Subcutaneous preadipocyte (primary cell): ENCODE data around the gene FGF11. TPM values are rescaled to one million over a fixed set of nuclear protein-coding genes. Genes with fewer than 3 reads are reported as not detected.

Experiments used
- total RNA-seq: library from RNA; depleted of rRNA; stranded (reverse); fragments of >200 nt; gene quantifications from 2 replicates; pipeline ENCODE4 v1.2.3, GENCODE V29; 2012

Gene FGF11
- under 0.01 and 0.37 TPM in 2 replicates for total RNA-seq

DNA sequence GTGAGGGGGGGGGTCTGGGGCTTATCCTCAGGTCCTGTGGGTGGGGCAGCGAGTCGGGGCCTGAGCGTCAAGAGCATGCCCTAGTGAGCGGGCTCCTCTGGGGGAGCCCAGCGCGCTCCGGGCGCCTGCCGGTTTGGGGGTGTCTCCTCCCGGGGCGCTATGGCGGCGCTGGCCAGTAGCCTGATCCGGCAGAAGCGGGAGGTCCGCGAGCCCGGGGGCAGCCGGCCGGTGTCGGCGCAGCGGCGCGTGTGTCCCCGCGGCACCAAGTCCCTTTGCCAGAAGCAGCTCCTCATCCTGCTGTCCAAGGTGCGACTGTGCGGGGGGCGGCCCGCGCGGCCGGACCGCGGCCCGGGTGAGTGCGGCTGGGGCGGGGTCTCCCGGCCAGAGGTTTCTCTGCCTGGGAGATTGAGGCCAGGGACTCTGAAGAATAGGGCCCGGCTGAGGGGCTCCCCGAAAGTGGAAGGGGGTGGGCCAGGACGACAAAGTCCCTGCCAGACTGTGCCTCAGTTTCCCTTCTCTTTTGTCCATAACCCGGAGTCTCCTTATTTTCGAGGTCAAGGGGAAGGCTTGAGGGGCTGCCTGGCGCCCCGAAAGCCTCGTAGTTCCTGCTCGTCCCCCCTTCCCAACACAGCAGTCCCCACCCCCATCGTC, at the start of gene FGF11:
TSS of gene FGF11 (plus strand) at position 51 of the 651 bp plus-strand sequence. CDS start at position 160, 109 bp downstream.

DNA sequence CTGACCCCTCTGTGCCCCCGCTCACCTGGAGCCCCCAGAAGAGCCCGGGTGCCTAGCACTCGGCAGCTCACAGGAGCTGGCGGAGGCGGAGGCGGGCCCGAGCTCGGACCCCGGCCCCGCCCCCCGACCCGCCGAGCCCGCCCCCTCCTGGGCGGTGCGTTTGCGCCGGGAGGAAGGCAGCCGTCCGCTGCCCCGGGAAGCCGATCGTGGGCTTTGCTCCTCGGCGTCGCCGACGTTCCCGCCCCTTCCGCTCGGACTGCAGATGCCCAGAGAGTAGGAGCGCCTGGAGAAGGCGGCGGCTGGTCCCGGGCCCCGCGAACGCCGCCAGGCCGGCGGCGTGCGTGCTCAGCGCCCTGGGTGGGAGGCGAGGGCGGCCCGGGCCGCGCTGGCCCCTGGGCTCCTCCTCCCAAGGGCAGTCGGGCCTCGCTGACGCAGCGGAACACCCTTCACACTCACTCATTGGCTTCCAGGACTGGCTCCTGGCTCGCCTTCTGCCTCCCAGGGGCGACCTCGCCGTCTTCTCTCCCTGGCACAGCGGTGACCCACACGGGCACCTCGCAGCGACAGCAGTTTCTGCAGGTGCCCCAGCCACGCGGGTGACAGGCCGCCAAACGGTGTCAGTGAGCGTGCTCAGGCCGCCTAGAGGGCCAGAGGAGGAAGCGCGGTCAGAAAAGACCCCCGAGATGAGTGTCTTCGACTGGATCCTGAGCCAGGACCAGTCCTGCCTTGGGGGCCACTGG, 44.7 kb upstream of the FGF11 start, which contains the start of gene PLSCR3:
TSS of gene PLSCR3 (minus strand) at position 74 of the 740 bp plus-strand sequence. CDS start 415 bp downstream, outside the sequence.

GRCh38 chr17:7403977-7404736, 35.2 kb upstream of the FGF11 start, which contains the start of gene TMEM256:
Gene TMEM256, minus strand, starts transcription at chr17:7404097. Its CDS starts 13 bp downstream, at chr17:7404084.

GRCh38 chr17:7407485-7408251, 31.6 kb upstream of the FGF11 start, which contains the start of gene NLGN2:
Gene NLGN2, plus strand, starts transcription at chr17:7407845. Its CDS starts 411 bp downstream, at chr17:7408256.

DNA sequence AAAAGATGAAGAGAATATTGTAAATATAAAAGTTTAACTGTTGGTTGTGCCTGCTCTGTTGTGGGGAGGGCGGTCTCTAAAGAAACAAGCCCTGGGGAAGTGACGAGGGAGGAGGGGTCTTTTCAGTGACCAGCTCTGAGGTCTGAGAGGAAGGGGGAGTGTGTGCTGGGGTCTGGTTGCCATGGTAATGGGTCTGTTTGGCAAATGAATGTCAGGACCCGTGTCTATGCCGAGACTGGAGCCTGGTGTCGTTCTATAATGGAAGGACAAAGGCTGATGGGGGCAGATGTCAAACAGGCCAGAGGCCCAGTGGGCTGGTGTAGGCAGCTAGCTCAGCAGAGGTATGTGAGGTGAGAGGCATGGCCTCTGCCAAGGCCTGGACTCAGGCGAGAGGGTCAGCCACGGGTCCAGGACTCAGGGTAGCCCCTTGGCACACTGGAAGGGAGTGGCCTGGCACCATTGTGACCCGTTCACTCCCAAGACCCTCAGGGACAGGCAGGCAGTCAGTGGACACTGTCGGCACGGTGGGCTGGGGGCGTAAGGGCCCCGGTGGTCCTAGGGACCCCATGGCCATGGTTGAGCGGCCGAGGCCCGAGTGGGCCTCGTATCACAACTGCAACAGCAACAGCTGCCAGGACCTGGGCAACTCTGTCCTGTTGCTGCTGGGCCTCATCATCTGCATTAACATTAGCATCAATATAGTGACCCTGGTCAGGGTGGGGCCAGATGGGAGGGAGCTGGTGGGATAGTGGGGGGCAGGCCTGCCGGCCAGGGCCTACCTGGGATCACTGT, 19.3 kb upstream of the FGF11 start, which contains the start of gene SPEM1:
TSS of gene SPEM1 (plus strand) at position 506 of the 792 bp plus-strand sequence. CDS start at position 567, 61 bp downstream.

DNA sequence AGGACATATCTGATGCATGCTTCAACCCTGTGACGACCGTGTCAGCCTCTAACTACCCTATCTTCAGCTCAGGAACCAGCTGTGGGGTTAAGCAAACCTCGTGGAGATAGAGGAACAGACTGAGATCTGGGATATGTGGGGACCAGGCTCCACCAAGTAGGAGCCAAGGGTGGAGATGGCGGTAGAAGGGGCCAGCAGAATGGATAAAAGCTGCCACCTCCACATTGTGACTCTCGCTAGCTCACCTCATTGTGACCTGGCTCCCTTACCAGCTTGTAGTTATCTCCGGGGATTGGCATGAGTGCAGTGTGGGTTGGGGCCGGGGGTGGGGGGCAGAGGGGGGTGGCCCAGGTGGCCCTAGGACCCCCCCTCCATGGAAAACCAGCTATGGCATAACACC, 14.0 kb upstream of the FGF11 start, which contains the start of gene SPEM2:
TSS of gene SPEM2 (plus strand) at position 301 of the 400 bp plus-strand sequence. CDS start at position 374, 73 bp downstream.

DNA sequence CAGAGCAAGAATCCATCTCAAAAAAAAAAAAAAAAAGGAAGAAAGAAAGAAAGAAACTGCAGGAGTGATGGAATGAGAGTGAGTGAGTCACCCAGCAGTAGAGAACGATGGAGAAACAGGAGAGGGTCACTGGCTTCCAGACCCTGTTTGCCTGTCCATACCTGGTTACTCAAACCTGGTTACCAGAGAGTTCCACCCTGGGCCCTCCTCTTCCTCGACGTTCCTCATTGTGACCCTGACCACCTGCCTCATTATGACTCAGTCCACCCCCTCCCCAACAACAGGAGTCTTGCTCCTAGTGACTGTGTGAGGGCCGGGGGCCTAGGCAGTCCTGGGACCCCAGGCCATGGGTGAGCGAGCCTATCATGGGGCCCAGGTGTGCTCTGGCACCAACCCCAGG, 10.8 kb upstream of the FGF11 start, which contains the start of gene SPEM3:
TSS of gene SPEM3 (plus strand) at position 301 of the 400 bp plus-strand sequence. CDS start at position 347, 46 bp downstream.

DNA sequence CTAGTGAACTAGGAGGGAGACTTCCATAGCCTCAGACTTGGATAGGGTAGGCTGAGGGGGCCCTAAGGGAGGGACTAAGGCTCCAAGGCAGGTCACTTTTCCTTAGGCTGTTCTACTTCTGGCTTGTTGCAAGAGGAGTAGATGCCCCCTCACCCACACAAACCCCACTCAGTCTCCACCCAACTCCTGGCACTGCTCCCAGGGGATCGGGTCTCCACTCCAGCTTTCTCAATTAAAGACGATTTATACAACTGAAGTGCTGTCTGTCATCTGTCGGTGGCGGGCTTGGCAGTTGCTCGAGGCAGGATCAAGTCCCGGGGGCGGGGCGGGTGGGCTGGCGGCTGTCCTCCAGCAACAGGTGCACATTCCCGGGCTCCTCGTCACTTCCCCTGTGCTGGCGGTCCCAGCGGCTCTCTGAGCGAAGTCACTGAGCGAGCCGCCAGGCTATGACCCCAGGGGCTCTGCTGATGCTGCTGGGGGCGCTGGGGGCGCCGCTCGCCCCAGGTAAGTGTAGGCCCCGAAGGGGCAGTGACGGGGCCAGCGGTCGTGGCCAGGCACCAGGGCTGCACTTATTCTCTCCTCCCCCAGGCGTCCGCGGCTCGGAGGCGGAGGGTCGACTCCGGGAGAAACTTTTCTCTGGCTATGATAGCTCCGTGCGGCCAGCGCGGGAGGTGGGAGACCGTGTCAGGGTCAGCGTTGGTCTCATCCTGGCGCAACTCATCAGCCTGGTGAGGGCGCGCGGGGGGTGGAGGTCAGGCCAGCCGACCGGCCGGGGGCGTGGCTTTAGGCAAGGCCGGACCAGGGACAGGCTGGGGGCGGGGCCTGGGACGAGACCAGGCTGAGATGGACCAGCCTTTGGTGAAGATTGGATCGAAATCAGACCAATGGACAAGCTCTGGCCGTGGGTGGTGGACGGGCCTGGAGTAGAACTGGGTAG, 5.6 kb downstream of the FGF11 start, which contains the start of gene CHRNB1:
TSS of gene CHRNB1 (plus strand) at position 380 of the 937 bp plus-strand sequence. CDS start at position 447, 67 bp downstream.

DNA sequence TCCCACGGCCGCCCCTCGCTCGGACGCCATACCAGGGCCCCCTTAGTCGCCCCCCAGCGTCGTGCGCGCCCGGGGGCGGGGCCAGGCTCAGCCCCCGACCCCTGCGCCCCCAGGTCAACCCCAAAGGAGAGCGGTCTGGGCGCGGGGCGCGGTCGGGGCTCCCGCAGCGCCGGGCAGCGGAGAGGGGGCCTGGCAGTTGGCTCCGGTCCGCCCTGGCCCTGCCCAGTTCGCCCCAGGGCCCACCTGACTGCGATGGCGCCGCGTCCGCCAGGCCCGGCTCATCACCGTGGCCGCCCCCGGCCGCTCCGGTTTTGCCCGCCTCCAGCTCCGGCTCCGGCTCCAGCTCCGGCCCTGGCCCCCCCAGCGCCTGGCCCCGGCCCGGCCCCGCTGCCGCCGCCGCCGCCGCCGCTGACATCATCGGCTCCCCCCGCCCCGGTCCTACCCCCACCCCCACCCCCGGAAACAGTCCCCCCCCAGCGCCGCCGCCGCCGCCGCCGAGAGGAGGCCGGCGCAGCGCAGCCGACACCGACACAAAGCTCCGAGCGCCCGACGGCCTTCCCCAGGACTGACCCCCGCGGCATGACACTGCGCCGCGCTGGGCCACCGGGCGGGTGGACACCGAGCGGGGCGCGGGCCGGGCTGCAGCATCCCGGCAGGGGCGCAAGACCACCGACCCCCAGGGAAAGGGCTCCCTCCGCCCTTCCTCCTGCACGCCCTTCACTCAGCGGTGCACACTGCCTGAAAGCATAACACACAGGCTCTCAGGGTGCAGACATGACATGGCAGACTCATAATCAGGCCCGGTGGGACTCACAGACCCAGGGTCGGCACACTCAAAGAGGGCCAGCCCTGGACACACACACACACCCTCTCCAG, 40.1 kb downstream of the FGF11 start, which contains the start of gene ZBTB4:
TSS of gene ZBTB4 (minus strand) at position 419 of the 876 bp plus-strand sequence. CDS start 12,830 bp downstream, outside the sequence.

DNA sequence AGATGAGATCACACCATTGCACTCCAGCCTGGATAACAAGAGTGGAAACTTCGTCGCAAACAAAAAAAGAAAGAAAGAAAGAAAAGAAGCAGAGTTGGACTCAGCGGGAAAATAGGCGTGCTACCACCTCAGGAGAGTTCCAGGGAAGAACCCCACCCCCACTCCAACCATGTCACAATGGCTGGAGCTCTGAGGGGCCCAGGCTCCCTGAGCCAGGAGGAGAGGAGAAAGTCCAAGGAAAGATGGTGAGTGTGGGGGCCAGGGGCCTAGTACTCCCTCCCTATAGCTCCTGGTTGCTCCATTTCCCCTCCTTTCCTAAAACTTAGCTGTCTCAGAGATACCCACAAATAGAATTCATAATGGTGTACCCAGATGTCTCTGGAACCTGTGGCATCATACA, 42.0 kb downstream of the FGF11 start, which contains the start of gene SLC35G6:
TSS of gene SLC35G6 (plus strand) at position 172 of the 400 bp plus-strand sequence. CDS start at position 243, 71 bp downstream.

GRCh38 chr17:7484067-7484918, 45.0 kb downstream of the FGF11 start, which contains the start of gene POLR2A:
Gene POLR2A, plus strand, starts transcription at chr17:7484366.

Other genes starting within 250 kb of the FGF11 start
- 7.3 and 11.9 TPM in 2 replicates for gene DLG4, start 219.7 kb upstream of the FGF11 start, total RNA-seq
- 194 and 236 TPM in 2 replicates for gene ACADVL, start 219.6 kb upstream of the FGF11 start, total RNA-seq
- gene DVL2, start 205.0 kb upstream of the FGF11 start, total RNA-seq: 63.9 and 93.2 TPM in 2 replicates
- 36.6 and 37.1 TPM in 2 replicates for gene PHF23, start 200.1 kb upstream of the FGF11 start, total RNA-seq
- 110 and 194 TPM in 2 replicates for gene GABARAP, start 197.1 kb upstream of the FGF11 start, total RNA-seq
- gene CTDNEP1, start 187.8 kb upstream of the FGF11 start, total RNA-seq: 28.7 and 40.1 TPM in 2 replicates
- gene ELP5, start 187.3 kb upstream of the FGF11 start, total RNA-seq: 28.9 and 31.2 TPM in 2 replicates
- 0.98 and 2.9 TPM in 2 replicates for gene CLDN7, start 177.0 kb upstream of the FGF11 start, total RNA-seq
- under 0.01 TPM in 1 of 2 replicates, not detected in the other for gene SLC2A4, start 157.8 kb upstream of the FGF11 start, total RNA-seq
- not detected in 2 replicates for gene YBX2, start 144.9 kb upstream of the FGF11 start, total RNA-seq
- gene EIF5A, start 131.9 kb upstream of the FGF11 start, total RNA-seq: 909 and 1,080 TPM in 2 replicates
- gene GPS2, start 124.2 kb upstream of the FGF11 start, total RNA-seq: 39.9 and 46.7 TPM in 2 replicates
- 14.7 and 21.7 TPM in 2 replicates for gene NEURL4, start 110.2 kb upstream of the FGF11 start, total RNA-seq
- gene ACAP1, start 103.0 kb upstream of the FGF11 start, total RNA-seq: 0.20 and 2.2 TPM in 2 replicates
- gene KCTD11, start 87.3 kb upstream of the FGF11 start, total RNA-seq: 2.6 and 4.1 TPM in 2 replicates
- not detected in 2 replicates for gene TMEM95, start 84.4 kb upstream of the FGF11 start, total RNA-seq
- gene TNK1, start 58.4 kb upstream of the FGF11 start, total RNA-seq: 0.20 TPM in 1 of 2 replicates, not detected in the other
- gene PLSCR3, start 45.0 kb upstream of the FGF11 start, total RNA-seq: 22.8 and 26.8 TPM in 2 replicates
- 103 and 132 TPM in 2 replicates for gene TMEM256, start 35.4 kb upstream of the FGF11 start, total RNA-seq
- 2.9 and 4.4 TPM in 2 replicates for gene NLGN2, start 31.7 kb upstream of the FGF11 start, total RNA-seq
- not detected in 2 replicates for gene SPEM1, start 19.2 kb upstream of the FGF11 start, total RNA-seq
- gene SPEM2, start 13.9 kb upstream of the FGF11 start, total RNA-seq: not detected in 2 replicates
- not detected in 2 replicates for gene SPEM3, start 10.7 kb upstream of the FGF11 start, total RNA-seq
- 0.98 and 1.1 TPM in 2 replicates for gene TMEM102, start 4.1 kb upstream of the FGF11 start, total RNA-seq
- gene CHRNB1, start 5.5 kb downstream of the FGF11 start, total RNA-seq: 2.0 and 3.7 TPM in 2 replicates
- 19.1 and 19.5 TPM in 2 replicates for gene ZBTB4, start 40.1 kb downstream of the FGF11 start, total RNA-seq
- gene SLC35G6, start 41.9 kb downstream of the FGF11 start, total RNA-seq: not detected in 2 replicates
- 81.9 and 112 TPM in 2 replicates for gene POLR2A, start 44.9 kb downstream of the FGF11 start, total RNA-seq
- gene TNFSF12, start 109.5 kb downstream of the FGF11 start, total RNA-seq: 5.5 and 8.5 TPM in 2 replicates
- 0.59 and 1.1 TPM in 2 replicates for gene TNFSF13, start 119.2 kb downstream of the FGF11 start, total RNA-seq
- 69.1 and 70.0 TPM in 2 replicates for gene SENP3, start 122.4 kb downstream of the FGF11 start, total RNA-seq
- 39.7 and 53.0 TPM in 2 replicates for gene CD68, start 140.1 kb downstream of the FGF11 start, total RNA-seq
- gene MPDU1, start 144.3 kb downstream of the FGF11 start, total RNA-seq: 116 and 129 TPM in 2 replicates
- 0.20 TPM in 1 of 2 replicates, not detected in the other for gene SOX15, start 150.6 kb downstream of the FGF11 start, total RNA-seq
- gene FXR2, start 175.4 kb downstream of the FGF11 start, total RNA-seq: 27.6 and 35.8 TPM in 2 replicates
- gene SAT2, start 188.3 kb downstream of the FGF11 start, total RNA-seq: 19.2 and 20.9 TPM in 2 replicates
- 0.37 and 0.39 TPM in 2 replicates for gene SHBG, start 190.6 kb downstream of the FGF11 start, total RNA-seq
- gene ATP1B2, start 211.4 kb downstream of the FGF11 start, total RNA-seq: not detected in 2 replicates
- 30.9 and 46.9 TPM in 2 replicates for gene TP53, start 248.0 kb downstream of the FGF11 start, total RNA-seq
- 8.1 and 10.2 TPM in 2 replicates for gene WRAP53, start 249.0 kb downstream of the FGF11 start, total RNA-seq